ENCODE results near the gene VCL. TPM values are rescaled to one million over a fixed set of nuclear protein-coding genes. Genes with fewer than 3 reads are reported as not detected.

Gene VCL
- total RNA-seq, 1 experiment from 2014 or later: 382 TPM

GRCh38 chr10:74032900-74033655, 35.2 kb downstream of the VCL start:
- H3K27ac ChIP-seq (ENCODE audit: low read length): no peak overlapping the region

GRCh38 chr10:74033702-74034101, 35.8 kb downstream of the VCL start:
- Histone ChIP-seq H2AFZ (ENCODE audit: low read length) (no peak overlapping the region), H3K36me3 (ENCODE audit: low read depth, low read length) (peaks cover 52% of the 10 kb centered on the region), H3F3A (ENCODE audit: low read length, unreplicated experiment) (peaks cover 19% of the 10 kb centered on the region), H3K4me3 (ENCODE audit: low read length) (no peak overlapping the region), H3K4me1 (ENCODE audit: insufficient read depth, low read length) (no peaks in the 10 kb centered on the region), H3K27me3 (ENCODE audit: low read length) (no peaks in the 10 kb centered on the region), H4K20me1 (ENCODE audit: low read length) (peaks cover 50% of the 10 kb centered on the region), H3K4me2 (ENCODE audit: low read length) (no peak overlapping the region), H3K27ac (ENCODE audit: low read length) (no peak overlapping the region), H3K9me2 (replicated peaks; ENCODE audit: low read length) (no peaks in the 10 kb centered on the region), H3K9me3 (ENCODE audit: low read length) (no peaks in the 10 kb centered on the region), H3K9ac (ENCODE audit: low read length) (no peak overlapping the region), H3K79me2 (ENCODE audit: low read length) (peaks cover 82% of the 10 kb centered on the region)
- CTCF ChIA-PET: interaction anchor here (0.6 to 2.9 kb wide), 4 partner anchors 8 to 93 kb away, joined by 3 to 13 read pairs (median 3); no protein-coding TSS in a partner anchor
- intact Hi-C loops (cut with micrococcal nuclease): no loop called here
- POLR2A ChIA-PET (ENCODE audit: unreplicated experiment): interaction anchor here (0.5 to 0.6 kb wide), 3 partner anchors 9 to 68 kb away, joined by 4 to 14 read pairs (median 5); no protein-coding TSS in a partner anchor
- no peak for DNase-seq
- no TSS peak for BruUV-seq (replicated peaks)
- ATAC-seq: no peak
- TF ChIP-seq EZH2phosphoT487 (IDR thresholded peaks at IDR 0.05; ENCODE audit: borderline replicate concordance, low read length) (no peak), EZH2 (IDR thresholded peaks at IDR 0.05; ENCODE audit: low read length, unreplicated experiment) (no peak)
- TF ChIP-seq, protein P1, sequence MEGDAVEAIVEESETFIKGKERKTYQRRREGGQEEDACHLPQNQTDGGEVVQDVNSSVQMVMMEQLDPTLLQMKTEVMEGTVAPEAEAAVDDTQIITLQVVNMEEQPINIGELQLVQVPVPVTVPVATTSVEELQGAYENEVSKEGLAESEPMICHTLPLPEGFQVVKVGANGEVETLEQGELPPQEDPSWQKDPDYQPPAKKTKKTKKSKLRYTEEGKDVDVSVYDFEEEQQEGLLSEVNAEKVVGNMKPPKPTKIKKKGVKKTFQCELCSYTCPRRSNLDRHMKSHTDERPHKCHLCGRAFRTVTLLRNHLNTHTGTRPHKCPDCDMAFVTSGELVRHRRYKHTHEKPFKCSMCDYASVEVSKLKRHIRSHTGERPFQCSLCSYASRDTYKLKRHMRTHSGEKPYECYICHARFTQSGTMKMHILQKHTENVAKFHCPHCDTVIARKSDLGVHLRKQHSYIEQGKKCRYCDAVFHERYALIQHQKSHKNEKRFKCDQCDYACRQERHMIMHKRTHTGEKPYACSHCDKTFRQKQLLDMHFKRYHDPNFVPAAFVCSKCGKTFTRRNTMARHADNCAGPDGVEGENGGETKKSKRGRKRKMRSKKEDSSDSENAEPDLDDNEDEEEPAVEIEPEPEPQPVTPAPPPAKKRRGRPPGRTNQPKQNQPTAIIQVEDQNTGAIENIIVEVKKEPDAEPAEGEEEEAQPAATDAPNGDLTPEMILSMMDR (conservative IDR thresholded peaks at IDR 0.05; ENCODE audit: low read depth, low read length): no peak

More at GRCh38 chr10:74032900-74033655, 35.2 kb downstream of the VCL start:
- DNase-seq (peak; percentile 40), ATAC-seq (no peak)
- no peaks in the 10 kb centered on the region for H3K4me1 ChIP-seq (ENCODE audit: insufficient read depth, low read length)
- intact Hi-C loops (cut with micrococcal nuclease): no loop called here
- peaks cover 81% of the 10 kb centered on the region for H3K79me2 ChIP-seq (ENCODE audit: low read length)
- no peaks in the 10 kb centered on the region for H3K27me3 ChIP-seq (ENCODE audit: low read length)
- peaks cover 19% of the 10 kb centered on the region for H3F3A ChIP-seq (ENCODE audit: low read length, unreplicated experiment)
- TF ChIP-seq EZH2phosphoT487 (IDR thresholded peaks at IDR 0.05; ENCODE audit: borderline replicate concordance, low read length) (no peak), EZH2 (IDR thresholded peaks at IDR 0.05; ENCODE audit: low read length, unreplicated experiment) (no peak)
- TF ChIP-seq, protein P1 (conservative IDR thresholded peaks at IDR 0.05; ENCODE audit: low read depth, low read length): no peak
- H4K20me1 ChIP-seq (ENCODE audit: low read length): peaks cover 50% of the 10 kb centered on the region
- H3K9me3 ChIP-seq (ENCODE audit: low read length): no peaks in the 10 kb centered on the region
- H3K9ac ChIP-seq (ENCODE audit: low read length): no peak overlapping the region
- ChIA-PET CTCF (interaction anchor here (0.6 to 1.2 kb wide), 2 partner anchors 7 to 48 kb away, joined by 3 read pairs; no protein-coding TSS in a partner anchor), POLR2A (ENCODE audit: unreplicated experiment) (interaction anchor here (0.5 to 0.7 kb wide), 3 partner anchors 8 to 69 kb away, joined by 4 to 8 read pairs (median 5); no protein-coding TSS in a partner anchor)
- H3K4me3 ChIP-seq (ENCODE audit: low read length): no peak overlapping the region
- H3K4me2 ChIP-seq (ENCODE audit: low read length): no peak overlapping the region
- BruUV-seq (replicated peaks): no TSS peak
- no peak overlapping the region for H2AFZ ChIP-seq (ENCODE audit: low read length)
- peaks cover 55% of the 10 kb centered on the region for H3K36me3 ChIP-seq (ENCODE audit: low read depth, low read length)
- no peaks in the 10 kb centered on the region for H3K9me2 ChIP-seq (replicated peaks; ENCODE audit: low read length)
